Stimulated activated CD8-positive, alpha-beta memory T cell treated with anti-CD3 and anti-CD28 coated beads, Interleukin-4, amount 100 ng/mL, for 1 hour (primary cell): ENCODE measurements around the gene RNF167.
A peak's percentile ranks its signal among the peaks of the same experiment; 100 is the strongest.

ENCODE experiments used
- DNase-seq, 2 donors: peaks; one replicate each; pipeline ENCODE4 v3.0.0-alpha.2; 2020; ENCODE audit warnings: low read depth in 2 of 2, low spot score in 1 of 2

Gene RNF167

DNA sequence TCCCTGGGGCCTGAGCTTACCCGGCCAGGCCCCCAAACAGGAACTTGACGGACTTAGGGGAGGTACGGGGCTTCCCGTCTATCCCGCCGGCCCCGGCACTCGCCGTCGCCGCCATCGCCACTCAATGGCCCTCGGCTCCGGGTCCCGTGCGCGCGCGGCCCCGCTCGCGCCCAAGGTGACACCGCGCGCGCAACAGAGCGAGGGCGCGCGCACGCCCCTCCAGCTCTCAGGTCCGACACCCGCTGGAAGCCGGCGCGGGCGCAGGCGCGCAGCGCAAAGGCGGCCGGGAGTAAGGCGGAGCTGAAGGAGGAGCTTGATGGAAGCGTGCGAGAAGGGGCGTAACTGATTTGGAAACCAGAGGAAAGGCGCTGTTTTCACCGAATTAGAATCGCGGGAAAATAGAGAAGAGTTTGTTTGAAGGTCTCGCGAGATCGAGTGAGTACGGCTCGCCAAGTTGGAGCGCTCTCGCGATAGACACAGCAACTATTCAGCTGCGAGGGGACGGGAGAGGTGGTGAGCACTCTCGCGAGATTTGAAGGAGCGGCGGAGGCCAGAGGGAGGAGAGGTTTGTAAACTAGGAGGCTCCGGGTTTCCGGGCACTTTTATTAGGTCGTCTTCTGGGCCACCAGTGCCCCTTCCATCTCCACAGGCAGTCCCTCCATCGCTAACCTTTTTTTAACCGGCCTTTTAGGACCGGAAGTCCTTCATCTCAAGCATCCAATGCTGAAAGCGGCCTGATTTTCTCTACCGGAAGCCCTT, at the start of gene RNF167, which contains the start of gene SLC25A11:
TSS of gene RNF167 (plus strand) at position 473 of the 759 bp plus-strand sequence. CDS start 642 bp downstream, outside the sequence.
TSS of gene SLC25A11 (minus strand) at position 251 of the 759 bp plus-strand sequence. CDS start at position 115, 136 bp downstream.
- peak; percentile 84 to 90 for DNase-seq

DNA sequence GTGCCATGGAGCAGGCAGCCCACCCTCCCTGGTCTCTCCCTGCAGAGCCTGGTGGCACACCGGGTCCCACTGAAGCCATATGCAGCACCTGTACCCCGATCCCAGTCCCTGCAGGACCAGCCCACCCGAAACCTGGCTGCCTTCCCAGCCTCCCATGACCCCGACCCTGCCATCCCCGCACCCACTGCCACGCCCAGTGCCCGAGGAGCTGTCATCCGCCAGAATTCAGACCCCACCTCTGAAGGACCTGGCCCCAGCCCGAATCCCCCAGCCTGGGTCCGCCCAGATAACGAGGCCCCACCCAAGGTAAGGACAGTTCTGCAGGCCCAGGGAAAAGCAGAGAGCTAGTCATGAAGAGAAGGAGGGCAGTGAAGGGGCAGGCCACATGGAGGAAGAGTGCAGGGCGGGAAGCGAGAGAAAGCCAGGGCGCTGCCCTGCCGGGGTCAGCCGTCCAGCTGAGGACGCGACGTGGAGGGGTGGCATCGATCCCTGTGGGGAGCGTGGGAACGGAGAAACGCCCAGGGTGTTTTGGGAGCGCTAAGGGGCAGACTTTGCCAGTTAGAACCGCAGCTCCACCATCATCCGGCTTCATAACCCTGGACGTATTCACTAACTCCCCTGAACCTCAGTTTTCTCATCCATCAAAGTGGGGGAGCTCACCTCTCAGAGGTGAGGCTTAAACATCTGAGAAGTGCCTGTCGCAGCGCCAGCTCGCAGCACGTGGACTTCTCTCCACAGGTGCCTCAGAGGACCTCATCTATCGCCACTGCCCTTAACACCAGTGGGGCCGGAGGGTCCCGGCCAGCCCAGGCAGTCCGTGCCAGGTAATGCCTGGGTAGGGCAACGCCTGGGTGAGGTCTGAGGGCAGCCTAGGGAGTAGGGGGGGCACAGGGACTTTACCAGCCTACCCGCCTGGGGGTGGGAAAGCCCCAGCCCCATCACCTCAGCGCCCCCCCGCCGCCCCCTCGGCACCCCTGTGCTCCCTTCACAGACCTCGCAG, 48.4 kb upstream of the RNF167 start:
- DNase-seq = no peak

DNA sequence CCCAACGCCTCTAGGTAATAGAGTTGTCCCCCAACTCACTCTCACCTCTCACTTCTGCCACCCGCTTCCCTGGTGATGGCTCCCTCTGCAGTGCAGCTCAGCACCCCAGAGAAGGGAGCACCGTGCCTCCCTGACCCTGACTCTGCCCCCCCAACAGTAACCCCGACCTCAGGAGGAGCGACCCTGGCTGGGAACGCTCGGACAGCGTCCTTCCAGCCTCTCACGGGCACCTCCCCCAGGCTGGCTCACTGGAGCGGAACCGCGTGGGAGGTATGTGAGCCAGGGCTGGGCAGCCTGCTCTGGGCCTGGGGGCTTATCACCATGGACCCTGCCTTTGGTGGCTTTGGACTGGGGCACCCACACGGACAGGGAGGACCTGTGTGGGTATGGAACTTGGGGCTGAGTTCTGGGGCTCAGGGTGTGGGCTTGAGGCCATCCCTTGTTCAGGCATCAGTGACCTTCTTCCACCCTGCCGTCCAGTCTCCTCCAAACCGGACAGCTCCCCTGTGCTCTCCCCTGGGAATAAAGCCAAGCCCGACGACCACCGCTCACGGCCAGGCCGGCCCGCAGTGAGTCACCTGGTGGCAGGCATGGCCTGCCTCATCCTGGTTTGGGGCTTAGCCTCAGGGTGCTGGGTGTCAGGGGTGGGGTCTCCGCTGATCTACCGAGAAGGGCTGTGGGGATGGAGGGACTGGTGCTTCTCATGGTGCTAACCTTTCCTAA, 47.4 kb upstream of the RNF167 start:
- DNase-seq = no peak

- no peak for DNase-seq
These were observed 46.8 kb upstream of the RNF167 start for GRCh38 chr17:4893272-4893671.

DNA sequence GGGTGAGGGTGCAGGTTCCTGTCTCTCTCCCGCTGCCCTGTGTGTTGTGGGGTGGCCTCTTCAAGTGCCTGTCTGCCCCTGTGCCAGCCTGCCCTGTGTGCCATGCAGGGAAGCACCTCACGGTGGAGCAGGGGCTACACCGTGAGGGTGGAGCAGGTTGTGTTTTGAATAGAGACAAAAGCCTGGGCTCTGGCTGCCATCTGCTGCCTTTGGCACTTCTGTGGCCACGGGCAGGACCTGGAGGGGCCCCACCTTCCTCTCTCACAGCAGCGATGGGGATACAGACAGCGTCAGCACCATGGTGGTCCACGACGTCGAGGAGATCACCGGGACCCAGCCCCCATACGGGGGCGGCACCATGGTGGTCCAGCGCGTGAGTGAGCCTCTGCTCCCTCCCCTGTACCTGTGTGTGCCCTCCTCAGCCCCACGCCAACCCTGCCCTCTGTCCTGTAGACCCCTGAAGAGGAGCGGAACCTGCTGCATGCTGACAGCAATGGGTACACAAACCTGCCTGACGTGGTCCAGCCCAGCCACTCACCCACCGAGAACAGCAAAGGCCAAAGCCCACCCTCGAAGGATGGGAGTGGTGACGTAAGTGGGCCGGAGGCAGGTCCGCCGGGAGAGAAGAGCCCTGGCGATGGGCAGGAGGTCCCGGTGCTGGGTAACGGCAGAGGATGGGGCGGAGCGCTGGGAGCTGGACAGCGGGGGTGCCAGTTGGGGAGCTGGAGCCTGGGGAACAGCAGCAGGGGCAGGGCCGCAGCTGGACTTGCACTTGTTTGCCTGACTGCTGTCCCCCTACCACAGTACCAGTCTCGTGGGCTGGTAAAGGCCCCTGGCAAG, 46.1 kb upstream of the RNF167 start:
- no peak for DNase-seq

DNA sequence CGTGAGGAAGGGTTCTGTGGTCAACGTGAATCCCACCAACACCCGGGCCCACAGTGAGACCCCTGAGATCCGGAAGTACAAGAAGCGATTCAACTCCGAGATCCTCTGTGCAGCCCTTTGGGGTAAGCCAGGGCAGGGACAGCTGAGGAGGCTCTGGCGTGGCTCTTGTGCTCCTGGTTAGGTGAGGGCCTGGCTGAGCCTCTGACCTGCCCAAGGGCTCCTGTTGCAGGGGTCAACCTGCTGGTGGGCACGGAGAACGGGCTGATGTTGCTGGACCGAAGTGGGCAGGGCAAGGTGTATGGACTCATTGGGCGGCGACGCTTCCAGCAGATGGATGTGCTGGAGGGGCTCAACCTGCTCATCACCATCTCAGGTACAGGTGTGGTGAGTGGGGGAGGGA, 44.9 kb upstream of the RNF167 start:
- DNase-seq = no peak

- no peak for DNase-seq
These were observed 44.3 kb upstream of the RNF167 start for GRCh38 chr17:4895657-4896331.

DNA sequence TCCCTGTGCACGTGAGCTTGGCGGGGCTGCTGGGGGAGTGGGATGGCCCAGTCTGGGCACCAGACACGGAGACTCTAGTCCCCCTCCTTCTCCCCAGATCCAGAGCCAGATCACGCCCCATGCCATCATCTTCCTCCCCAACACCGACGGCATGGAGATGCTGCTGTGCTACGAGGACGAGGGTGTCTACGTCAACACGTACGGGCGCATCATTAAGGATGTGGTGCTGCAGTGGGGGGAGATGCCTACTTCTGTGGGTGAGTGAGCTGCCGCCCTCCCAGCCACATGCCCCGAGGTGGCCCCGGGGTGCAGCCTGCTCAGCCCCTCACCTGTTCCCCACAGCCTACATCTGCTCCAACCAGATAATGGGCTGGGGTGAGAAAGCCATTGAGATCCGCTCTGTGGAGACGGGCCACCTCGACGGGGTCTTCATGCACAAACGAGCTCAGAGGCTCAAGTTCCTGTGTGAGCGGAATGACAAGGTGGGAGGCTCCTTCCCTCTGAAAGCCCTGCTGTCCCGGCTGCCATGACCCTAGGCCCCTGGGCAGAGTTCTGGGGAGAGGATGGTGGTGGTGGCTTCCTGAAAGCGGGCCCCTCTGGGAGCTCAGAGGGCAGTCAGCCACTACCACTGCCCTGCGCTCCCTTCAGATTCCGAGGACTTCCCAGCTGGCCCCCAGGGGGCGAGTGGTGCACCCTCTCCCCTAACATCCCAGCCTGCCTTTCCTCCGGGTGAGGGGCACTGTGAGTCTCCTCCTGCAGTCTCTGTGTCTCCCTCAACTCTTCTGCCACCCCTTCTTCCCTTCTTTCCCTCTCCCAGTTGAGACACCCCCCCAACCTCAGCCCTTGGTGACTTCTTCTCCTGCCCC, 43.5 kb upstream of the RNF167 start:
- DNase-seq = no peak

DNA sequence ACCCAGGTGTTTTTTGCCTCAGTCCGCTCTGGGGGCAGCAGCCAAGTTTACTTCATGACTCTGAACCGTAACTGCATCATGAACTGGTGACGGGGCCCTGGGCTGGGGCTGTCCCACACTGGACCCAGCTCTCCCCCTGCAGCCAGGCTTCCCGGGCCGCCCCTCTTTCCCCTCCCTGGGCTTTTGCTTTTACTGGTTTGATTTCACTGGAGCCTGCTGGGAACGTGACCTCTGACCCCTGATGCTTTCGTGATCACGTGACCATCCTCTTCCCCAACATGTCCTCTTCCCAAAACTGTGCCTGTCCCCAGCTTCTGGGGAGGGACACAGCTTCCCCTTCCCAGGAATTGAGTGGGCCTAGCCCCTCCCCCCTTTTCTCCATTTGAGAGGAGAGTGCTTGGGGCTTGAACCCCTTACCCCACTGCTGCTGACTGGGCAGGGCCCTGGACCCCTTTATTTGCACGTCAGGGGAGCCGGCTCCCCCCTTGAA, 42.8 kb upstream of the RNF167 start:
- no peak for DNase-seq

- DNase-seq = no peak
These were observed 42.3 kb upstream of the RNF167 start for GRCh38 chr17:4897785-4898184.

- no peak for DNase-seq
These were observed 41.7 kb upstream of the RNF167 start for GRCh38 chr17:4898351-4898750.

DNA sequence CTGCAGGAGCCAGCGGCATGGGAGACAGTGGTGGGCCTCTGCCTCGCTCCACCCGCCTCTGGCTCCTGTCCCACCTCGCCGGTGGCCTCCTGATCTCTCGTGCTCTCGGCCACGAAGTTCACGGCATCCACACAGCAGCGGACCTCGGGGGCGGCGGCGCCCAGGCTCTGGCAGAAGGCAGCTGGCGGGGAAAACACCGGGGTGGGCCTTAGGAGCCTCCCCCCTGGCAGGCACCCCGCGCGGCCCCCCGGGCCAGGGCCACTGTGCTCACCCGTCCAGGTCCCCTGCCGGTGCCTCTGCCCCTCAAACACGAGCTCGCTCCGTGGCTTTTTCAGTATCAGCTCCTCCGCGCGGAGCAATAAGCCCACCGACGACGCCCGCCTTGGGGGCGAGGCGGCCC, 41.1 kb upstream of the RNF167 start:
- no peak for DNase-seq

DNA sequence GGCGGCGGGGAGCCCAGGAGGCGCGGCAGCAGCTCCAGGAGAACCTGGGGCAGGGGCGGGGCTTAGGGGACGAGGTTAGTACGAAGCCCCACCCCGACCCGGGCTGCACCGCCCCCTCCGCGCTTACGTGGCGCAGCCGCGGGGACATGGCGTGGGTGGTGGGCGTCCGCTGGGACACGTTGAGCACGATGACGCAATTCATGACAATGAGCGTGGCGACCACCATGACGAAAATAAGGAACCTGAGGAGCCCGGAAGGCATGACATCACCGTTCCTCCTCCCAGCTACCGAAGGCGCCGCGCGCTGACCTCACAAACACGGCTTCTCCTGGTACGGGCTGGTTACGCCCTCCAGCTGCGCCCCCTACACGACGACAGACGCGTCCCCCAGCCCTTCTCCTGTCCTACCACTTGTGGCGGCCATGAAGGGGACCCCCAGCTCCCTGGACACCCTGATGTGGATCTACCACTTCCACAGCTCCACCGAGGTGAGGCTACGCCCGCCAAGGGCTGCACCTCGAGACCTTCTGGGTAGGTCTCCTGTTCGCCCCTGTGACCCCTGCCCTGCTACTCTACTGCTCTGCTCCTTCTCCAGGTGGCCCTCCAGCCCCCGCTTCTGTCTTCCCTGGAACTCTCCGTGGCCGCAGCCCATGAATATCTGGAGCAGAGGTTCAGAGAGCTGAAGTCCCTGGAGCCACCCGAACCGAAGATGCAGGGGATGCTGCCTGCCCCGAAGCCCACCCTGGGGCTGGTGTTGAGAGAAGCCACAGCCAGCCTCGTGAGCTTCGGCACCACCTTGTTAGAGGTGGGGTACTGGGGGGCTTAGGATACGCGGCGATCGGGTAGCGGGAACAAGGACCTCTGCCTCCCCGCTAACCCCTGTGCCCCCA, 40.5 kb upstream of the RNF167 start, which contains the start of gene C17orf107:
TSS of gene C17orf107 (plus strand) at position 196 of the 890 bp plus-strand sequence. CDS start at position 423, 227 bp downstream.
- DNase-seq = peak; percentile 83 to 89

- DNase-seq = no peak
These were observed 39.6 kb upstream of the RNF167 start for GRCh38 chr17:4900231-4901107.

- DNase-seq = no peak
These were observed 38.9 kb upstream of the RNF167 start for GRCh38 chr17:4901108-4901647.

DNA sequence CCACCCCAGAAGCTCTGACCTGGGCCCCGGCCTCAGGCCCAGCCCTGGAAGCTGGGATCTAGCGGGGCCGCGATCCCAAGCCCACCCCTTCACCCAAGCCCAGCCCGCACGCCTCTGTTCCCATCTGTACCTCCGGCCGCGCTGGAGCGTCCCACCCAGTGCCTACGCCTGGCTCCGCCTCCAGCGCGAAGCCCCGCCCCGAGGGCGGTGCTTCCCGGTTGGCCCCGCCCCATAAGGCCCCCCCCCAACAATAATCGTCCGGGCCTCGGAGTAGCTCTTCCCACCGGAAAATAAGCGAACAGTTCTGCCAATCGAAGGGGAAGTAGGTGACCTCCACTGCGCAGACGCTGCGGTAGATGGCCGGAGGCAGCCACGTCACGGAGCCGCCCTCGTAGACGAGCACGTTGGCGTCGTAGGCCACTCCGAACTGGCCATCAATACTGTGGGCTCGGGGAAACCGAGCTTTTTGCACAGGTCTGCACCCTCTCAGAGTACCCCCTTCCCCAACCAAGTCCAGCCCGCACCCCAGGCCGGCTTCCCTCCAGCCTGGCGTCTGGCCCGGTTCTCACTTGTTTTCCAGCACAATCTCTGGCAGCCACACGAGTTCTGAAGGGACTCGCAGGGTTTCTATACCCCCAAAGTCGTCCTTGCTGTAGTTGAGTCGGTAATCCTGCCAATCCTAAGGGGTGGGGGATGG, 38.3 kb upstream of the RNF167 start:
- DNase-seq = no peak
